Eye (tissue), 1 donor: ENCODE results near the gene SNRNP27.
"Not testable (repeated sequence)": the region's sequence is repeated elsewhere in the genome, so short reads cannot be mapped to it uniquely, and the experiment has no call there.

Experiments
- DNase-seq: peaks from one replicate; pipeline ENCODE4 v3.0.0-alpha.2; 2015

Gene SNRNP27

GRCh38 chr2:69947325-69947931 is 53.7 kb downstream of the SNRNP27 start:
- DNase-seq, result no peak

- peak; percentile 38 for DNase-seq
Measured at GRCh38 chr2:69948032-69948962, 54.5 kb downstream of the SNRNP27 start.

GRCh38 chr2:69948963-69949645 is 55.3 kb downstream of the SNRNP27 start:
- no peak for DNase-seq

- no peak for DNase-seq
Measured at GRCh38 chr2:69950241-69950640, 56.5 kb downstream of the SNRNP27 start.

DNA sequence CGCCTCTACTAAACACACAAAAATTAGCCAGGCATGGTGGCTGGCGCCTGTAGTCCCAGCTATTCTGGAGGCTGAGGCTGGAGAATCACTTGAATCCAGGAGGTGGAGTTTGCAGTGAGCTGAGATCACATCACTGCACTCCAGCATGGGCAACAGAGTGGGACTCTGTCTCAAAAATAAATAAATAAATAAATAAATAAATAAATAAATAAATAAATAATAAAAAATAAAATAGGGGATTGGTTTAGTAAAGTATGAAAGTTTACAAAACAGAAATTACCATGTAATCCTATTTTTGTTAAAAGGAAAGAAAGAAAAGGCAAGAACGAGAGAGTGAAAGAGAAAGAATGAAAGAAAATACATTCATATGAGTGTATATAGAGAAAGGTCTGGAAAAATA is 56.9 kb downstream of the SNRNP27 start:
- not testable (repeated sequence) for DNase-seq

DNA sequence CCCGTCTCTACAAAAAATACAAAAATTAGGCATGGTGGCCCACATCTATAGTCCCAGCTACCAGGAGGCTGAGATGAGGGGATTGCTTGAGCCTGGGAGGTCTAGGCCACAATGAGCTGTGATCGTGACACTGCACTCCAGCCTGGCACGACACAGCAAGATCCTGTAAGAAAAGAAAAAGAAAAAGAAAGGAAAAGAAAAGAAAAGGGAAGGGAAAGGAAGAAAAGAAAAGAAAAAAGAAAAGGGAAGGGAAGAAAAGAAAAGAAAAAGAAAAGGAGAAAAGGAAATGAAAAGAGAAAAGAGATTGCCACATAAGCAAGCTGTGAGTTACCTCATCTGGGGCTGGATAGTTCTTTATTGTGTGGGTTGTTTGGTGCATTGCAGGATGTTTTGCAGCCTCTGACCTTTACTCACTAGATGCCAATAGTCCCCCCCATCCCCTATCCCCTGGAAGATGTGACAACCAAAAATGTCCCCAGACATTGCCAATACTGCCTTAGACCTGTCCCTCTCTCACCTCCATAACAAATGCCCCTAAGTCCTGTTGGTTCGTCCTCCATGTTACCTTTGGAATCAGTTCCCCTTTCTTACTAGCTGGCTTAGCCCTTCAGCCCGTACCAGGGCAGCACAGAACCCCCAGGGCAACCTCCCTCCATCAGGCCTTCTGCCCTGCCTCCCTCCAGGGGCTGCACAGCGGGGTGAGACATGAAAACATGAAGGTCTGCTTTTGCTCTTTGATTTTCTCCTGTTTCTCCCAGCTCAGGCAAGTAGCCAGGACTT is 58.8 kb downstream of the SNRNP27 start:
- DNase-seq, result no peak

DNA sequence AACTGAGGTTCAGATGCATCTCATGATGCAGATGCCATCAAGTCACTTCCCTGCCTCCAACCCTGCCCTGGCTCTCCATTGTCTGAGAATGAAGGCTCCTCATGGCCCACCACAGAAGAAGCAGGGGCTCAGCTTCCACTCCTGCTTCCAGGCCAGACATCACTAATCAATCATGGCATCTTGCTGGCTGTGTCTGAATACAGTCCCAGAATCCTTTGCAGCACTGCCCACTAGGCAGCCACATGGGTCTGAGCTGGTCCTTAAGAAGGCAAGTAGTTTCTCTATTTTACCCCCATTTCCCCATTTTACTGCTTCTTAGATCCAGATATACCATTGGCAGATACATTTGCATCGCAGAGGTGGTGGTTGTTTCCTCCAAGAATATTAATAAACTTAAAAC is 60.3 kb downstream of the SNRNP27 start:
- DNase-seq, result no peak
